K562 (cell line): ENCODE measurements around the gene KCNJ9. TPM values are rescaled to one million over a fixed set of nuclear protein-coding genes. Genes with fewer than 3 reads are reported as not detected.

Source experiments
- ATAC-seq: fragments of 200-7000 bp; cut with Tn5 transposase; 3 replicates; pipeline ENCODE4 v1.9.1; 2020; ENCODE audit warnings: moderate library complexity
- BruUV-seq: library from RNA; stranded (reverse); fragments of 400-500 nt; replicated peaks from 2 replicates; lab custom pipeline; 2021; lab: Mats Ljungman, UMichigan
- CTCF ChIA-PET: fragments of 300-600 bp; formaldehyde crosslinking; extraction: SDS; loops from one replicate; lab custom pipeline; 2021; ENCODE audit warnings: low intra/inter-chr PET ratio; lab: Yijun Ruan, JAX
- POLR2A ChIA-PET: fragments of 300-600, 350-650 bp; sonication (Branson Sonifier 250); formaldehyde crosslinking; extraction: SDS; loops from one replicate; lab custom pipeline; 2021; ENCODE audit warnings: antibody characterized with exemption, inconsistent platforms; lab: Yijun Ruan, JAX
- DNase-seq, 4 experiments: peaks; one replicate each; pipeline versions ENCODE4 v3.0.0 to v3.0.0-alpha.2; 2011 to 2018; ENCODE audit warnings: low spot score in 3 of 4, mixed read lengths in 3 of 4; ENCODE audit errors: extremely low read depth in 1 of 4
- FAIRE-seq: peaks from 2 replicates; lab custom pipeline; 2011; peaks lifted over from hg19 to GRCh38; lab: Jason Lieb, UNC
- H2AFZ ChIP-seq: 2 replicates; pipeline ENCODE4 v1.6.0; 2011; ENCODE audit warnings: low read depth, low read length, control low read depth, inconsistent platforms
- H3K27ac ChIP-seq: fragments of 200-600 bp; 3 replicates; pipeline ENCODE4 v1.8.0; 2011; ENCODE audit warnings: low read depth, mild to moderate bottlenecking, control low read depth, inconsistent platforms, low read length, moderate library complexity, mixed read lengths; ENCODE audit errors: extremely low read depth
- H3K27me3 ChIP-seq, 2 experiments: fragments of 300-600 bp in 1 of 2; 2 replicates in 1 of 2; 3 replicates in 1 of 2; pipeline versions ENCODE4 v1.6.0 to v1.8.0; 2011; ENCODE audit warnings: inconsistent platforms in 2 of 2, low read length in 2 of 2, mild to moderate bottlenecking in 1 of 2, mixed read lengths in 1 of 2, moderate library complexity in 1 of 2; ENCODE audit not compliant: control insufficient read depth in 2 of 2, insufficient read depth in 2 of 2
- H3K36me3 ChIP-seq: fragments of 300-600 bp; 3 replicates; pipeline ENCODE4 v1.8.0; 2011; ENCODE audit warnings: mild to moderate bottlenecking, low read length, inconsistent platforms; ENCODE audit not compliant: control insufficient read depth, insufficient read depth
- H3K4me1 ChIP-seq, 2 experiments: fragments of 200-600 bp in 1 of 2; replicated peaks in 1 of 2; 2 replicates in 1 of 2; 3 replicates in 1 of 2; pipeline versions ENCODE4 v1.5.1 to v1.8.0; 2011; ENCODE audit warnings: inconsistent platforms in 2 of 2, low read length in 2 of 2, mild to moderate bottlenecking in 1 of 2, mixed read lengths in 1 of 2, moderate library complexity in 1 of 2; ENCODE audit not compliant: control insufficient read depth in 2 of 2, insufficient read depth in 2 of 2
- H3K4me2 ChIP-seq: 2 replicates; pipeline ENCODE4 v1.6.1; 2011; ENCODE audit warnings: low read length, control low read depth, inconsistent platforms, mixed read lengths; ENCODE audit not compliant: insufficient read depth
- H3K4me3 ChIP-seq: fragments of 200-600 bp; sonication (generic), shearing (Covaris generic); 2 replicates; pipeline ENCODE4 v1.5.1; 2016; ENCODE audit warnings: control low read depth, inconsistent platforms
- H3K79me2 ChIP-seq: fragments of 200-600 bp; 3 replicates; pipeline ENCODE4 v1.8.0; 2011; ENCODE audit warnings: low read length, inconsistent platforms; ENCODE audit not compliant: control insufficient read depth, insufficient read depth
- H3K9ac ChIP-seq, 2 experiments: 2 replicates each; pipeline versions ENCODE4 v1.6.0 to v1.6.1; 2011; ENCODE audit warnings: low read depth in 2 of 2, low read length in 2 of 2, control low read depth in 1 of 2, inconsistent platforms in 1 of 2, mild to moderate bottlenecking in 1 of 2, mixed read lengths in 1 of 2; ENCODE audit not compliant: insufficient read depth in 1 of 2
- H3K9me1 ChIP-seq: one replicate; pipeline ENCODE4 v1.6.0; 2011; ENCODE audit warnings: inconsistent platforms, mild to moderate bottlenecking, low read length, moderate library complexity; ENCODE audit not compliant: control insufficient read depth, insufficient read depth
- H3K9me3 ChIP-seq: replicated peaks from 2 replicates; pipeline ENCODE4 v1.5.1; 2011; ENCODE audit warnings: low read depth, low read length, inconsistent platforms; ENCODE audit not compliant: control insufficient read depth, insufficient read depth
- H4K20me1 ChIP-seq: replicated peaks from 2 replicates; pipeline ENCODE4 v1.6.1; 2011; ENCODE audit warnings: low read length, inconsistent platforms, mixed read lengths; ENCODE audit not compliant: control insufficient read depth, insufficient read depth
- GABPA ChIP-seq: fragments of 200-800 bp; sonication (Bioruptor generic); conservative IDR thresholded peaks from 2 replicates; pipeline ENCODE4 v1.6.1; 2016; ENCODE audit warnings: low read depth, missing genetic modification characterization, missing compliant biosample characterization
- KLF6 ChIP-seq: fragments of 250-450 bp; sonication (Bioruptor Pico); IDR thresholded peaks from 2 replicates; pipeline ENCODE4 v1.4.0; 2020; ENCODE audit warnings: mild to moderate bottlenecking, moderate library complexity, borderline replicate concordance
- MEIS2 ChIP-seq: fragments of 450-650 bp; IDR thresholded peaks from 2 replicates; pipeline ENCODE4 v1.6.1; 2014; ENCODE audit warnings: mild to moderate bottlenecking; ENCODE audit not compliant: partially characterized antibody
- NR2C2 ChIP-seq, 2 experiments: fragments of 200-800 bp in 1 of 2; sonication (Bioruptor generic) in 1 of 2; sonication (generic) in 1 of 2; formaldehyde crosslinking in 1 of 2; IDR thresholded peaks; 2 replicates each; pipeline versions ENCODE4 v1.6.1 to v1.8.0; 2016 to 2022; ENCODE audit warnings: mild to moderate bottlenecking in 1 of 2, missing compliant biosample characterization in 1 of 2, missing genetic modification characterization in 1 of 2, missing genetic modification reagents in 1 of 2
- PHF8 ChIP-seq: fragments of 200-600 bp; sonication (generic); IDR thresholded peaks from 2 replicates; pipeline ENCODE4 v1.6.1; 2012; ENCODE audit warnings: mixed run types, mild to moderate bottlenecking, inconsistent platforms, low read length, moderate library complexity, borderline replicate concordance
- ZKSCAN3 ChIP-seq: fragments of 250-450 bp; sonication (Bioruptor Pico); IDR thresholded peaks from 2 replicates; pipeline ENCODE4 v1.4.0; 2020
- ZNF766 ChIP-seq: fragments of 200-800 bp; sonication (Bioruptor generic); conservative IDR thresholded peaks from 2 replicates; pipeline ENCODE4 v1.6.1; 2016; ENCODE audit warnings: missing genetic modification characterization, missing compliant biosample characterization
- WGBS: fragments of 100-300 bp; shearing (Covaris generic); methylation state at CpG from one replicate; pipeline ENCODE4 v1.1.6; 2016; ENCODE audit warnings: low coverage, mixed read lengths; ENCODE audit not compliant: insufficient coverage; ENCODE audit errors: missing lambda C conversion rate; 5-methylcytosine and 5-hydroxymethylcytosine counted together
- in situ Hi-C: fragments of 300-500 bp; cut with MboI; formaldehyde crosslinking; loops from 4 replicates; pipeline ENCODE4 v1.15.0; 2018; ENCODE audit warnings: inconsistent platforms, mixed read lengths
- intact Hi-C: fragments of 100-400 bp; cut with micrococcal nuclease; formaldehyde crosslinking; loops from 2 replicates; pipeline ENCODE4 v1.14.2; 2022
- polyA plus RNA-seq, 8 experiments: library from polyadenylated mRNA; depleted of rRNA in 4 of 8; stranded (reverse) in 5 of 8; unstranded in 3 of 8; fragments of >200 nt; fragmentation: Nextera tagmentation in 2 of 8; fragmentation: Illumina TruSeq in 1 of 8; extraction: Ambion mirVana in 2 of 8; extraction: Trizol in 1 of 8; gene quantifications; 2 replicates each; pipeline versions ENCODE4 v1.2.1 to v1.2.3, GENCODE V29; 2011 to 2014; ENCODE audit warnings: inconsistent platforms in 1 of 8, missing spikeins in 1 of 8
- total RNA-seq, 7 experiments: library from RNA; depleted of rRNA in 6 of 7; stranded (reverse); fragments of >200 nt in 6 of 7; fragmentation: Illumina TruSeq in 2 of 7; extraction: Trizol in 2 of 7; gene quantifications; 2 replicates each; pipeline versions ENCODE4 v1.2.1 to v1.2.3, GENCODE V29; 2011 to 2021; ENCODE audit warnings: low replicate concordance in 1 of 7
- TF ChIP-seq, protein P1 (sequence below): fragments of 450-650 bp; IDR thresholded peaks from 2 replicates; pipeline ENCODE4 v1.6.1; 2016
- TF ChIP-seq, protein P2 (sequence below), 2 experiments: IDR thresholded peaks in 1 of 2; conservative IDR thresholded peaks in 1 of 2; 2 replicates each; pipeline ENCODE4 v1.6.1; 2016; ENCODE audit warnings: low read depth in 2 of 2, mild to moderate bottlenecking in 1 of 2, missing compliant biosample characterization in 1 of 2, missing genetic modification characterization in 1 of 2, moderate library complexity in 1 of 2

The KCNJ9 gene
- total and polyA plus RNA-seq, 9 of the 15 experiments (the other 6 are each of a cell fraction or from before 2014, with no cell fraction given) = not detected

- TF ChIP-seq ZKSCAN3 (CRISPR knock-in tag) = no peak
These were observed 30.7 kb upstream of the KCNJ9 start (continued) for GRCh38 chr1:160050619-160051018.

DNA sequence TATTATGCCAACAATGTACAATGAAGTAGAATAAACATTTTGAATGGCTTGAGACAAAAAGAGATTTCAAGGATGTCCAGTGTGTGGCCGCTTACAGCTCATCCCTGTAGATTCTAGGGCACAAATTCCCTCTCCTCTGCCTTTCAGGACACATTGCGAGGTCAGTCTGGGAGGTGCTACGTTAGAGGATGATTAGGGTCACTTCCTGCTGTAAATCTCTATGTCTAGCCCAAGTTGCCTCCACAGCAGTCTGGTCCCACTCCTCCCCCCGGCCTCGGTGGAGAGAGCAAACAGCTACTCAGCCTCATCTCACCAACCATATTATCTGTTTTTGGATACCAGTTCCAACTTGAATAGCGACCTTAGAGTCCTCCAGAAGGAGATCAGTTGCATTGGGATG lies 28.4 kb upstream of the KCNJ9 start:
- H3K27ac ChIP-seq = no peak overlapping the region
- no TSS peak for BruUV-seq
- peaks cover 20 to 54% of the 10 kb centered on the region in 2 experiments for H3K27me3 ChIP-seq
- no peak for FAIRE-seq
- H2AFZ ChIP-seq = no peak overlapping the region
- in situ Hi-C loops (no loop called here), intact Hi-C loops (no loop called here)
- H3K9ac ChIP-seq = no peak overlapping the region
- no peaks in the 10 kb centered on the region for H3K36me3 ChIP-seq
- H3K79me2 ChIP-seq = no peaks in the 10 kb centered on the region
- peak; percentile 49 for ATAC-seq
- WGBS = 0% methylated on average over 6 of the region's 6 CpGs
- no peak overlapping the region for H3K4me3 ChIP-seq
- H3K9me1 ChIP-seq = peaks cover 2% of the 10 kb centered on the region
- TF ChIP-seq, protein P1, sequence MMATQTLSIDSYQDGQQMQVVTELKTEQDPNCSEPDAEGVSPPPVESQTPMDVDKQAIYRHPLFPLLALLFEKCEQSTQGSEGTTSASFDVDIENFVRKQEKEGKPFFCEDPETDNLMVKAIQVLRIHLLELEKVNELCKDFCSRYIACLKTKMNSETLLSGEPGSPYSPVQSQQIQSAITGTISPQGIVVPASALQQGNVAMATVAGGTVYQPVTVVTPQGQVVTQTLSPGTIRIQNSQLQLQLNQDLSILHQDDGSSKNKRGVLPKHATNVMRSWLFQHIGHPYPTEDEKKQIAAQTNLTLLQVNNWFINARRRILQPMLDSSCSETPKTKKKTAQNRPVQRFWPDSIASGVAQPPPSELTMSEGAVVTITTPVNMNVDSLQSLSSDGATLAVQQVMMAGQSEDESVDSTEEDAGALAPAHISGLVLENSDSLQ = peak; percentile 57; the same call in 1 of the 2 replicates
- TF ChIP-seq, protein P2, sequence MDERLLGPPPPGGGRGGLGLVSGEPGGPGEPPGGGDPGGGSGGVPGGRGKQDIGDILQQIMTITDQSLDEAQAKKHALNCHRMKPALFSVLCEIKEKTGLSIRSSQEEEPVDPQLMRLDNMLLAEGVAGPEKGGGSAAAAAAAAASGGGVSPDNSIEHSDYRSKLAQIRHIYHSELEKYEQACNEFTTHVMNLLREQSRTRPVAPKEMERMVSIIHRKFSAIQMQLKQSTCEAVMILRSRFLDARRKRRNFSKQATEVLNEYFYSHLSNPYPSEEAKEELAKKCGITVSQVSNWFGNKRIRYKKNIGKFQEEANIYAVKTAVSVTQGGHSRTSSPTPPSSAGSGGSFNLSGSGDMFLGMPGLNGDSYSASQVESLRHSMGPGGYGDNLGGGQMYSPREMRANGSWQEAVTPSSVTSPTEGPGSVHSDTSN (CRISPR knock-in tag; IDR thresholded peaks at IDR 0.05; ENCODE audit: low read depth) = no peak
- TF ChIP-seq, protein P2 (tag; conservative IDR thresholded peaks at IDR 0.05; ENCODE audit: low read depth) = peak; percentile 63; the same call in 1 of the 2 replicates
- TF ChIP-seq MEIS2 (peak; percentile 77), ZNF766 (CRISPR knock-in tag) (0 out of 2 replicates have a peak, but pooled peaks have one; percentile 46), GABPA (tag) (peak; percentile 51), PHF8 (no peak), NR2C2 (CRISPR knock-in tag; IDR thresholded peaks at IDR 0.05) (no peak), NR2C2 (tag; IDR thresholded peaks at IDR 0.05) (peak; percentile 33; the same call in 1 of the 2 replicates), KLF6 (CRISPR knock-in tag) (no peak)
- H3K9me3 ChIP-seq = no peaks in the 10 kb centered on the region
- ChIA-PET POLR2A (interaction anchor here (0.9 kb wide), 1 partner anchor 20 kb away, joined by 3 read pairs; no protein-coding TSS in a partner anchor), CTCF (no interaction called here)
- DNase-seq = no peak
- peaks cover 0 to 2% of the 10 kb centered on the region in 2 experiments; a peak in 2 of 5 replicates for H3K4me1 ChIP-seq
- no peak overlapping the region for H3K4me2 ChIP-seq
- H4K20me1 ChIP-seq = no peaks in the 10 kb centered on the region
